ENCODE measurements around the gene KMT2C. TPM values are rescaled to one million over a fixed set of nuclear protein-coding genes. Genes with fewer than 3 reads are reported as not detected.

Gene KMT2C
- total RNA-seq, 1 donor: 36.2 TPM

DNA sequence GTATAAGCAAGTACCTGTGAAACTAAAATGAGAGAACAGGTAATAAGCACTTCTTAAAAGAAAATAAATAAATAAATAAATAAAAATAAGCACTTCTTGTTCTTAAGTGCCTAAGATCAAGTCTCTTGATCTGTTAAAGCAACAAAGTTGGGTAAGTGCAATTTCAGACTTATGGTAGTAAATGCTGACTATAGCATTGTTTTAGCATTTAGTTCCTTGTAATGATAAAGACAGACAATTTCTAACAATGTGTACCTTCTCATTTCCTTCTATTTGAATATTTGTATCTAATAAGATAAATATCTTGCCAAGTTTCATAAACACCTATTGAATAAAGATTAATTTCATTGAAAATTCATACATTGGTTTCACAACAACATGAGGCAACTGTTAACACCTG, 323.0 kb downstream of the KMT2C start:
- H3K27ac ChIP-seq (ENCODE audit: low read depth, low read length): no peak overlapping the region
- no peak overlapping the region for H2AFZ ChIP-seq (ENCODE audit: low read length)
- no peaks in the 10 kb centered on the region for H3K79me2 ChIP-seq (ENCODE audit: insufficient read depth, low read length)
- no peak for DNase-seq (ENCODE audit: insufficient read length, low spot score, missing footprints)
- H4K20me1 ChIP-seq (ENCODE audit: insufficient read depth, low read length): no peaks in the 10 kb centered on the region
- H3K27me3 ChIP-seq (ENCODE audit: insufficient read depth, low read length): no peaks in the 10 kb centered on the region
- H3K4me2 ChIP-seq (ENCODE audit: insufficient read depth, low read length): no peak overlapping the region
- H3K36me3 ChIP-seq (ENCODE audit: insufficient read depth, low read length): peaks cover 28% of the 10 kb centered on the region
- no peaks in the 10 kb centered on the region for H3K4me1 ChIP-seq (ENCODE audit: insufficient read depth, low read length)
- TF ChIP-seq, protein P1, sequence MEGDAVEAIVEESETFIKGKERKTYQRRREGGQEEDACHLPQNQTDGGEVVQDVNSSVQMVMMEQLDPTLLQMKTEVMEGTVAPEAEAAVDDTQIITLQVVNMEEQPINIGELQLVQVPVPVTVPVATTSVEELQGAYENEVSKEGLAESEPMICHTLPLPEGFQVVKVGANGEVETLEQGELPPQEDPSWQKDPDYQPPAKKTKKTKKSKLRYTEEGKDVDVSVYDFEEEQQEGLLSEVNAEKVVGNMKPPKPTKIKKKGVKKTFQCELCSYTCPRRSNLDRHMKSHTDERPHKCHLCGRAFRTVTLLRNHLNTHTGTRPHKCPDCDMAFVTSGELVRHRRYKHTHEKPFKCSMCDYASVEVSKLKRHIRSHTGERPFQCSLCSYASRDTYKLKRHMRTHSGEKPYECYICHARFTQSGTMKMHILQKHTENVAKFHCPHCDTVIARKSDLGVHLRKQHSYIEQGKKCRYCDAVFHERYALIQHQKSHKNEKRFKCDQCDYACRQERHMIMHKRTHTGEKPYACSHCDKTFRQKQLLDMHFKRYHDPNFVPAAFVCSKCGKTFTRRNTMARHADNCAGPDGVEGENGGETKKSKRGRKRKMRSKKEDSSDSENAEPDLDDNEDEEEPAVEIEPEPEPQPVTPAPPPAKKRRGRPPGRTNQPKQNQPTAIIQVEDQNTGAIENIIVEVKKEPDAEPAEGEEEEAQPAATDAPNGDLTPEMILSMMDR (IDR thresholded peaks at IDR 0.05; ENCODE audit: extremely low read depth, low read depth, low read length): no peak
- no peak overlapping the region for H3K4me3 ChIP-seq (ENCODE audit: insufficient read depth, low read length)
- no peaks in the 10 kb centered on the region for H3K9me3 ChIP-seq (ENCODE audit: low read depth, low read length)

DNA sequence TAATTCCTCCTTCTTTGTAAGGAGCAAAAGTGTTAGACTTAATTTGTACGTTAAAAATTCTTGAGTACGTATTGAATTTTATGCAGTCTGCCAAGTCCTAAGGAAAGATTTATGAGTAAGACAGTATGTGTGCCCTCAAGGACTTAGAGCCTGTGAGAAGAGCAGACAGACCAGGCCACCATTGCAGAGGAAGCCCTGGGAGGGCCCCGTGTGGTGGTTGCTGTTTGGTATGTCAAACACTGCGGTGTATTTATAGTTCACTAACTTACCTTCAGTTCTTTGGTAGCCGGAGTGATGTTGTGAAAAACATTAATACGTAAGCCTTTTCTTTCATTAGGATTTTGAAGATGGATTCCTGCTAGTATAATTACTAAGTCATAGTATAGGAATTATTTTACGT, 327.4 kb downstream of the KMT2C start:
- Histone ChIP-seq H3K9me3 (ENCODE audit: low read depth, low read length) (no peaks in the 10 kb centered on the region), H3K4me1 (ENCODE audit: insufficient read depth, low read length) (no peaks in the 10 kb centered on the region), H3K36me3 (ENCODE audit: insufficient read depth, low read length) (peaks cover 9% of the 10 kb centered on the region), H3K27ac (ENCODE audit: low read depth, low read length) (no peak overlapping the region), H3K4me2 (ENCODE audit: insufficient read depth, low read length) (no peak overlapping the region), H3K79me2 (ENCODE audit: insufficient read depth, low read length) (no peaks in the 10 kb centered on the region), H2AFZ (ENCODE audit: low read length) (no peak overlapping the region), H3K4me3 (ENCODE audit: insufficient read depth, low read length) (no peak overlapping the region), H4K20me1 (ENCODE audit: insufficient read depth, low read length) (no peaks in the 10 kb centered on the region), H3K27me3 (ENCODE audit: insufficient read depth, low read length) (no peaks in the 10 kb centered on the region)
- TF ChIP-seq, protein P1 (IDR thresholded peaks at IDR 0.05; ENCODE audit: extremely low read depth, low read depth, low read length): no peak
- DNase-seq (ENCODE audit: insufficient read length, low spot score, missing footprints): no peak

- H3K27ac ChIP-seq (ENCODE audit: low read depth, low read length): no peak overlapping the region
- no peaks in the 10 kb centered on the region for H3K9me3 ChIP-seq (ENCODE audit: low read depth, low read length)
- no peaks in the 10 kb centered on the region for H3K27me3 ChIP-seq (ENCODE audit: insufficient read depth, low read length)
- no peak overlapping the region for H2AFZ ChIP-seq (ENCODE audit: low read length)
- no peak for DNase-seq (ENCODE audit: insufficient read length, low spot score, missing footprints)
- H3K4me3 ChIP-seq (ENCODE audit: insufficient read depth, low read length): no peak overlapping the region
- TF ChIP-seq, protein P1 (IDR thresholded peaks at IDR 0.05; ENCODE audit: extremely low read depth, low read depth, low read length): no peak
- peaks cover 13% of the 10 kb centered on the region for H3K36me3 ChIP-seq (ENCODE audit: insufficient read depth, low read length)
- H4K20me1 ChIP-seq (ENCODE audit: insufficient read depth, low read length): no peaks in the 10 kb centered on the region
- H3K4me1 ChIP-seq (ENCODE audit: insufficient read depth, low read length): no peaks in the 10 kb centered on the region
- no peak overlapping the region for H3K4me2 ChIP-seq (ENCODE audit: insufficient read depth, low read length)
- H3K79me2 ChIP-seq (ENCODE audit: insufficient read depth, low read length): no peaks in the 10 kb centered on the region
Observed at GRCh38 chr7:152107945-152108344, 327.9 kb downstream of the KMT2C start.

GRCh38 chr7:152106990-152107389, 328.8 kb downstream of the KMT2C start:
- Histone ChIP-seq H3K27ac (ENCODE audit: low read depth, low read length) (no peak overlapping the region), H3K9me3 (ENCODE audit: low read depth, low read length) (no peaks in the 10 kb centered on the region), H3K27me3 (ENCODE audit: insufficient read depth, low read length) (no peaks in the 10 kb centered on the region), H4K20me1 (ENCODE audit: insufficient read depth, low read length) (no peaks in the 10 kb centered on the region), H3K4me3 (ENCODE audit: insufficient read depth, low read length) (no peak overlapping the region), H2AFZ (ENCODE audit: low read length) (no peak overlapping the region), H3K4me2 (ENCODE audit: insufficient read depth, low read length) (no peak overlapping the region), H3K4me1 (ENCODE audit: insufficient read depth, low read length) (no peaks in the 10 kb centered on the region), H3K36me3 (ENCODE audit: insufficient read depth, low read length) (peaks cover 13% of the 10 kb centered on the region), H3K79me2 (ENCODE audit: insufficient read depth, low read length) (no peaks in the 10 kb centered on the region)
- no peak for DNase-seq (ENCODE audit: insufficient read length, low spot score, missing footprints)
- TF ChIP-seq, protein P1 (IDR thresholded peaks at IDR 0.05; ENCODE audit: extremely low read depth, low read depth, low read length): no peak
